ENCODE data around the gene LRRC31. TPM values are rescaled to one million over a fixed set of nuclear protein-coding genes. Genes with fewer than 3 reads are reported as not detected.

Gene LRRC31
- total RNA-seq, 4 donors from 2014 or later, result not detected

GRCh38 chr3:169818316-169818715, 51.4 kb downstream of the LRRC31 start:
- TF ChIP-seq CTCF (IDR thresholded peaks at IDR 0.05), result no peak
- TF ChIP-seq POLR2A (IDR thresholded peaks at IDR 0.05), result no peak
- WGBS, 2 donors, result 74 to 76% methylated on average over 2 of the region's 2 CpGs

GRCh38 chr3:169815590-169816150, 54.1 kb downstream of the LRRC31 start:
- no peak for DNase-seq (ENCODE audit: low spot score in 2 of 2)
- no peak overlapping the region for H3K4me3 ChIP-seq (ENCODE audit: low read depth, poor library complexity, severe bottlenecking)
- TF ChIP-seq CTCF (IDR thresholded peaks at IDR 0.05) (no peak), POLR2A (IDR thresholded peaks at IDR 0.05) (no peak)
- 90 to 92% methylated on average over 4 of the region's 4 CpGs for WGBS, 2 donors
- intact Hi-C loops (cut with DNase I; ENCODE audit: low total_unique reads), result no loop called here

More at GRCh38 chr3:169818316-169818715, 51.4 kb downstream of the LRRC31 start:
- intact Hi-C loops (cut with DNase I; ENCODE audit: low total_unique reads), result no loop called here
- DNase-seq (ENCODE audit: low spot score in 2 of 2), result no peak
- H3K4me3 ChIP-seq (ENCODE audit: low read depth, poor library complexity, severe bottlenecking), result no peak overlapping the region

GRCh38 chr3:169813757-169814517, 55.8 kb downstream of the LRRC31 start:
- H3K4me3 ChIP-seq (ENCODE audit: low read depth, poor library complexity, severe bottlenecking), result no peak overlapping the region
- 65 to 72% methylated on average over 27 of the region's 27 CpGs for WGBS, 2 donors
- TF ChIP-seq CTCF (IDR thresholded peaks at IDR 0.05), result no peak
- no peak for DNase-seq (ENCODE audit: low spot score in 2 of 2)
- intact Hi-C loops (cut with DNase I; ENCODE audit: low total_unique reads), result no loop called here

- intact Hi-C loops (cut with DNase I; ENCODE audit: low total_unique reads), result no loop called here
- no peak overlapping the region for H3K4me3 ChIP-seq (ENCODE audit: low read depth, poor library complexity, severe bottlenecking)
- WGBS, 2 donors, result 47 to 59% methylated on average over 8 of the region's 8 CpGs
- TF ChIP-seq CTCF (IDR thresholded peaks at IDR 0.05) (no peak), POLR2A (IDR thresholded peaks at IDR 0.05) (no peak)
- DNase-seq (ENCODE audit: low spot score in 2 of 2), result no peak
Observed at GRCh38 chr3:169813278-169813677, 56.5 kb downstream of the LRRC31 start.

GRCh38 chr3:169812332-169813235, 57.2 kb downstream of the LRRC31 start, which contains the start of the genes LRRC34 and LRRIQ4:
Gene LRRC34, minus strand, starts transcription at chr3:169812904. Its CDS starts 356 bp downstream, at chr3:169812548.
Gene LRRIQ4, plus strand, starts transcription at chr3:169812870. Its CDS starts 9,052 bp downstream, at chr3:169821922.
- 9 to 17% methylated on average over 19 to 43 of the region's 56 CpGs for WGBS, 2 donors
- peak; percentile 54 to 92 for DNase-seq (ENCODE audit: low spot score in 2 of 2)
- intact Hi-C loops (cut with DNase I; ENCODE audit: low total_unique reads), result no loop called here

More at GRCh38 chr3:169812332-169813235, 57.2 kb downstream of the LRRC31 start, which contains the start of the genes LRRC34 and LRRIQ4:
- H3K4me3 ChIP-seq (ENCODE audit: low read depth, poor library complexity, severe bottlenecking), result peak within 1 kb of the TSS; percentile 55
- TF ChIP-seq CTCF (IDR thresholded peaks at IDR 0.05) (no peak), POLR2A (IDR thresholded peaks at IDR 0.05) (no peak)
